Vagina (tissue), 2 donors: ENCODE measurements around the gene ABCD4.

Experiments
- POLR2A ChIP-seq, 2 donors: fragments of 450-650 bp; IDR thresholded peaks; one replicate each; pipeline ENCODE4 v1.6.1; 2017; ENCODE audit warnings: antibody characterized with exemption in 2 of 2, mild to moderate bottlenecking in 2 of 2, moderate library complexity in 2 of 2
- POLR2AphosphoS5 ChIP-seq, 2 donors: sonication (generic); formaldehyde crosslinking; IDR thresholded peaks; one replicate each; pipeline ENCODE4 v1.9.0; 2017; ENCODE audit warnings: antibody characterized with exemption in 2 of 2, mild to moderate bottlenecking in 2 of 2, low read depth in 1 of 2; ENCODE audit not compliant: insufficient read depth in 1 of 2
- TF ChIP-seq, protein P1 (sequence below), 3 experiments: fragments of 450-650 bp in 2 of 3; fragments of 200-600 bp in 1 of 3; sonication (generic) in 1 of 3; IDR thresholded peaks; one replicate each; pipeline ENCODE4 v1.5.1; 2017 to 2019; ENCODE audit warnings: antibody characterized with exemption in 3 of 3, mild to moderate bottlenecking in 2 of 3, moderate library complexity in 2 of 3

DNA sequence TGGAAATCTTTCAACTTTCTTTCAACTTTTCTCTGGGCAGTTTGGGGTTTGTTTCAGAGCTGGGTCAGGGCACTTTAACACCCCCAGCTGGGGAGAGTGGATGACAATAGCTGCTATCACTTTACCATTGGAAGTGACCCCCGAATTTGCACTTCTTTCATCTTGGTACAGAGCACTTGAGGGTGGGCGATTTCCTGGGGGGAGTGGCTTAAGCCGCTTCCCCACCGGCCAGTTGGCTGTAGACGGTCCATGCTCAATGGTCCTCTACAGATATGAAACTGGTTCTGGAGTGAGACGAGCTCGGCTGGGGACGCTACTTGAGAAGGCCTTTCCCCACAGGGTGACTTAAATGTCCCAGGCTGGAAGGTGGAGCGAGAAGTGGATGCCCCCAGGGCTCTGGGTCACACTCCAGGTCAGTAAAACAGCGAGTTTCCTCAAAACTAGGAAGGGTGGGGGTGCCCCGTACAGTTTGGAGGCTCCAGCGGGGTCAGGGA is 45.6 kb upstream of the ABCD4 start, which contains the start of gene VRTN:
- TF ChIP-seq, protein P1, sequence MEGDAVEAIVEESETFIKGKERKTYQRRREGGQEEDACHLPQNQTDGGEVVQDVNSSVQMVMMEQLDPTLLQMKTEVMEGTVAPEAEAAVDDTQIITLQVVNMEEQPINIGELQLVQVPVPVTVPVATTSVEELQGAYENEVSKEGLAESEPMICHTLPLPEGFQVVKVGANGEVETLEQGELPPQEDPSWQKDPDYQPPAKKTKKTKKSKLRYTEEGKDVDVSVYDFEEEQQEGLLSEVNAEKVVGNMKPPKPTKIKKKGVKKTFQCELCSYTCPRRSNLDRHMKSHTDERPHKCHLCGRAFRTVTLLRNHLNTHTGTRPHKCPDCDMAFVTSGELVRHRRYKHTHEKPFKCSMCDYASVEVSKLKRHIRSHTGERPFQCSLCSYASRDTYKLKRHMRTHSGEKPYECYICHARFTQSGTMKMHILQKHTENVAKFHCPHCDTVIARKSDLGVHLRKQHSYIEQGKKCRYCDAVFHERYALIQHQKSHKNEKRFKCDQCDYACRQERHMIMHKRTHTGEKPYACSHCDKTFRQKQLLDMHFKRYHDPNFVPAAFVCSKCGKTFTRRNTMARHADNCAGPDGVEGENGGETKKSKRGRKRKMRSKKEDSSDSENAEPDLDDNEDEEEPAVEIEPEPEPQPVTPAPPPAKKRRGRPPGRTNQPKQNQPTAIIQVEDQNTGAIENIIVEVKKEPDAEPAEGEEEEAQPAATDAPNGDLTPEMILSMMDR (IDR thresholded peaks at IDR 0.05) = no peak
- TF ChIP-seq POLR2A (IDR thresholded peaks at IDR 0.05) (no peak), POLR2AphosphoS5 (IDR thresholded peaks at IDR 0.05; ENCODE audit: insufficient read depth in 1 of 2, low read depth in 1 of 2) (no peak)
